Thoracic aorta (tissue), 2 donors: ENCODE data around the gene GATAD2B. TPM values are rescaled to one million over a fixed set of nuclear protein-coding genes. Genes with fewer than 3 reads are reported as not detected.

Experiments used
- ATAC-seq: fragments of 150-250 bp; one replicate; pipeline ENCODE4 v1.8.0; 2017; ENCODE audit warnings: low read depth; ENCODE audit not compliant: insufficient number of reproducible peaks, low FRiP score
- DNase-seq: peaks from one replicate; pipeline ENCODE4 v3.0.0-alpha.2; 2020; ENCODE audit warnings: low spot score
- H3K27ac ChIP-seq, 2 donors: fragments of 200-600 bp; sonication (generic); 1 replicate in 1 of 2; 2 replicates in 1 of 2; pipeline ENCODE4 v1.5.1; 2016; ENCODE audit warnings: mild to moderate bottlenecking in 2 of 2, moderate library complexity in 2 of 2
- H3K27me3 ChIP-seq: fragments of 200-600 bp; sonication (generic); replicated peaks from 2 replicates; pipeline ENCODE4 v1.6.0; 2016; ENCODE audit warnings: mild to moderate bottlenecking; ENCODE audit not compliant: insufficient read depth
- H3K36me3 ChIP-seq: fragments of 200-600 bp; sonication (generic); one replicate; pipeline ENCODE4 v1.5.1; 2016
- H3K4me1 ChIP-seq, 2 donors: fragments of 200-600 bp; sonication (generic); 1 replicate in 1 of 2; 2 replicates in 1 of 2; pipeline versions ENCODE4 v1.5.1 to v1.6.0; 2016; ENCODE audit warnings: low read depth in 2 of 2, mild to moderate bottlenecking in 1 of 2; ENCODE audit not compliant: control insufficient read depth in 1 of 2
- H3K4me3 ChIP-seq: fragments of 200-600 bp; sonication (generic); 2 replicates; pipeline ENCODE4 v1.5.1; 2016; ENCODE audit warnings: mild to moderate bottlenecking
- H3K9me3 ChIP-seq: fragments of 200-600 bp; sonication (generic); 2 replicates; pipeline ENCODE4 v1.5.1; 2016
- total RNA-seq, 2 donors: library from RNA; depleted of rRNA; stranded (reverse); fragments of >200 nt; gene quantifications; one replicate each; pipeline versions ENCODE4 v1.1.0 to v1.2.3, GENCODE V29; 2016
- TF ChIP-seq, protein P1 (sequence below): fragments of 200-600 bp; sonication (generic); IDR thresholded peaks from one replicate; pipeline ENCODE4 v1.5.1; 2019; ENCODE audit warnings: antibody characterized with exemption

GATAD2B gene
- total RNA-seq, 2 donors from 2014 or later = 22.7 to 31.5 TPM

DNA sequence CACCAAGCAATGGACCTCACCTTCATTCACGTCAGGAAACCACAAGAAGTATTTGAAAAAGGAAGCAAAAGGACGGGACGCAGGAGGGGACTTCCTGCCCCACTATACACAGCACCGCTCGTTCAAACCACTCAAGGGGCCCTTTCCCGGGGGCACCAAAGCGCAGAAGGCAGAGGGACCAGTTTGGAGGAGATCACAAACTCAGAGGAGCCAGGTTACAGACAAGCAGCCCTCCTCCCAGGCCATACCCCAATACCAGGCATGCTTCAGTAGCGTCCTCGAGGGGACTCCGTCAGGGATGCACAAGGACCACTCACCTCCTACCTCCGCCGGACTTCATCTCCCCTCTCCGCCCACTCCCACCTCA lies 35.0 kb upstream of the GATAD2B start:
- peaks cover 24% of the 10 kb centered on the region for H3K36me3 ChIP-seq
- no peak for ATAC-seq

GRCh38 chr1:153956997-153957715 lies 34.4 kb upstream of the GATAD2B start:
- H3K4me3 ChIP-seq = peak overlapping the region; percentile 98
- H3K27ac ChIP-seq = peak overlapping the region; percentile 84 to 90
- no peak for DNase-seq
- no peaks in the 10 kb centered on the region for H3K27me3 ChIP-seq
- H3K4me1 ChIP-seq = peaks cover 31 to 49% of the 10 kb centered on the region in 2 donors
- peaks cover 29% of the 10 kb centered on the region for H3K36me3 ChIP-seq
- ATAC-seq = no peak
- TF ChIP-seq, protein P1, sequence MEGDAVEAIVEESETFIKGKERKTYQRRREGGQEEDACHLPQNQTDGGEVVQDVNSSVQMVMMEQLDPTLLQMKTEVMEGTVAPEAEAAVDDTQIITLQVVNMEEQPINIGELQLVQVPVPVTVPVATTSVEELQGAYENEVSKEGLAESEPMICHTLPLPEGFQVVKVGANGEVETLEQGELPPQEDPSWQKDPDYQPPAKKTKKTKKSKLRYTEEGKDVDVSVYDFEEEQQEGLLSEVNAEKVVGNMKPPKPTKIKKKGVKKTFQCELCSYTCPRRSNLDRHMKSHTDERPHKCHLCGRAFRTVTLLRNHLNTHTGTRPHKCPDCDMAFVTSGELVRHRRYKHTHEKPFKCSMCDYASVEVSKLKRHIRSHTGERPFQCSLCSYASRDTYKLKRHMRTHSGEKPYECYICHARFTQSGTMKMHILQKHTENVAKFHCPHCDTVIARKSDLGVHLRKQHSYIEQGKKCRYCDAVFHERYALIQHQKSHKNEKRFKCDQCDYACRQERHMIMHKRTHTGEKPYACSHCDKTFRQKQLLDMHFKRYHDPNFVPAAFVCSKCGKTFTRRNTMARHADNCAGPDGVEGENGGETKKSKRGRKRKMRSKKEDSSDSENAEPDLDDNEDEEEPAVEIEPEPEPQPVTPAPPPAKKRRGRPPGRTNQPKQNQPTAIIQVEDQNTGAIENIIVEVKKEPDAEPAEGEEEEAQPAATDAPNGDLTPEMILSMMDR = no peak
- H3K9me3 ChIP-seq = no peaks in the 10 kb centered on the region

More for the DNA sequence above, 35.0 kb upstream of the GATAD2B start:
- Histone ChIP-seq H3K27ac (peak overlapping the region; percentile 84 to 90), H3K4me1 (peaks cover 35 to 54% of the 10 kb centered on the region in 2 donors), H3K9me3 (no peaks in the 10 kb centered on the region), H3K27me3 (no peaks in the 10 kb centered on the region), H3K4me3 (peak overlapping the region; percentile 98)
- TF ChIP-seq, protein P1 = no peak
- no peak for DNase-seq

GRCh38 chr1:153954826-153955225 lies 32.1 kb upstream of the GATAD2B start:
- DNase-seq = no peak
- Histone ChIP-seq H3K36me3 (peaks cover 46% of the 10 kb centered on the region), H3K9me3 (no peaks in the 10 kb centered on the region), H3K4me1 (peaks cover 25 to 32% of the 10 kb centered on the region in 2 donors), H3K27me3 (no peaks in the 10 kb centered on the region), H3K4me3 (no peak overlapping the region), H3K27ac (no peak overlapping the region)
- TF ChIP-seq, protein P1 = no peak
- no peak for ATAC-seq

DNA sequence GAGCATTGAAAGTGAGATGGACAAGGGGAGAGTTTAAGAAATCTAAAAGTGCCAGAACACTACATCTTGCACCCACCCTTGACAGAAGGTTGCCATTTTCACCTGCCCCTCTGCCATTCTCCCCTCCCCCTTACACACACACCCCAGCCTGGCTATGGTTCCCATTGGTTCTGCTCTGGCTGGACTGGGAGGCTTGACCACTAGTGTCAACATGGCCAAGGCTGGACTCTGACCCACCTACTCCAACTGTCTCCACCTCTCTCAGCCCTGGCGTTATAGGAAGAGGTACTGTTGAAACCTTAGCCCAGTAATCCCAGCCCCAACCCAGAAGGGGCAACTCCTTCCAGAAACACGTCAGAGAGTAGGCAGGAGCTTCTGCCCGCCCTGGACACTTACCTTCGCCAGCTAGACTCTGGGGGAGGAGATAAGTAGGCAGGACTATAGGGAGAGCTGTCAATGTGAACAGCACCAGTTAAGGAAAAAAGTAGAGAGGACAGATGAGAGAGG lies 31.1 kb upstream of the GATAD2B start:
- Histone ChIP-seq H3K4me3 (no peak overlapping the region), H3K27ac (no peak overlapping the region), H3K27me3 (no peaks in the 10 kb centered on the region), H3K4me1 (peaks cover 20 to 23% of the 10 kb centered on the region in 2 donors), H3K9me3 (no peaks in the 10 kb centered on the region), H3K36me3 (peaks cover 52% of the 10 kb centered on the region)
- ATAC-seq (no peak), DNase-seq (no peak)
- TF ChIP-seq, protein P1 = no peak

DNA sequence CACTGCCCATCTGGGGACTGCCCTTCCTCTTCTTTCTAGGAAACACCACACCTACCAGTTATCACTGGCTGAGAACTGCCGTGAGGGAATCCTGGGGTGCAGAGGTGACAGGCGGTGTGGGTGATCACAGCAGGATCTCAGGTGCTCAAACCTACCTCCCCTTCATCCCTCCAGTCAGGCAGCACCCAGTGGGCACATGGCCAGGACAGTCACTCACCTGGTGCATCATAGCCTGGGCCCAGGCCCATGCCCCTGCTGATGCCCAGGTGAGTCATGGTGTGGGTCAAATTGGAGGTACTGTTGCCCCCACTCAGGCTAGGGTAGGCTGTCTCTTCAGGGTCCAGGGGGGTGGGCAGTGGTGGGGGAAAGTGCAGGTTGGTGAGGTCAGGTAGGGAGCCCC lies 29.0 kb upstream of the GATAD2B start:
- H3K27me3 ChIP-seq = no peaks in the 10 kb centered on the region
- no peak for ATAC-seq
- H3K36me3 ChIP-seq = peaks cover 65% of the 10 kb centered on the region
- H3K4me3 ChIP-seq = no peak overlapping the region
- no peak for DNase-seq
- H3K4me1 ChIP-seq = peaks cover 14 to 18% of the 10 kb centered on the region in 2 donors
- TF ChIP-seq, protein P1 = no peak
- no peak overlapping the region for H3K27ac ChIP-seq
- H3K9me3 ChIP-seq = no peaks in the 10 kb centered on the region
